HG03135 (cell line): ENCODE measurements around the gene PHF3.

Source experiments
- ATAC-seq: cut with Tn5 transposase; IDR thresholded peaks from one replicate; pipeline ENCODE4 v1.9.1; 2021; ENCODE audit warnings: mild to moderate bottlenecking, moderate library complexity; ENCODE audit not compliant: unreplicated experiment

PHF3 gene

GRCh38 chr6:63759605-63760105, 124.1 kb downstream of the PHF3 start:
- ATAC-seq = no peak

GRCh38 chr6:63760199-63760598, 124.6 kb downstream of the PHF3 start:
- no peak for ATAC-seq

GRCh38 chr6:63764318-63764916, 128.8 kb downstream of the PHF3 start:
- no peak for ATAC-seq
